ACHN (cell line): ENCODE measurements around the gene PDE6A.

Experiments
- DNase-seq: peaks from one replicate; pipeline ENCODE4 v3.0.0-alpha.2; 2015
- in situ Hi-C: cut with HindIII; loops from 2 replicates; pipeline ENCODE4 v1.10.0; 2017; ENCODE audit warnings: low sequenced_read_pairs, low pct_ligation_motif_present, low pct_unique_long_range_greater_than_20kb

Gene PDE6A

DNA sequence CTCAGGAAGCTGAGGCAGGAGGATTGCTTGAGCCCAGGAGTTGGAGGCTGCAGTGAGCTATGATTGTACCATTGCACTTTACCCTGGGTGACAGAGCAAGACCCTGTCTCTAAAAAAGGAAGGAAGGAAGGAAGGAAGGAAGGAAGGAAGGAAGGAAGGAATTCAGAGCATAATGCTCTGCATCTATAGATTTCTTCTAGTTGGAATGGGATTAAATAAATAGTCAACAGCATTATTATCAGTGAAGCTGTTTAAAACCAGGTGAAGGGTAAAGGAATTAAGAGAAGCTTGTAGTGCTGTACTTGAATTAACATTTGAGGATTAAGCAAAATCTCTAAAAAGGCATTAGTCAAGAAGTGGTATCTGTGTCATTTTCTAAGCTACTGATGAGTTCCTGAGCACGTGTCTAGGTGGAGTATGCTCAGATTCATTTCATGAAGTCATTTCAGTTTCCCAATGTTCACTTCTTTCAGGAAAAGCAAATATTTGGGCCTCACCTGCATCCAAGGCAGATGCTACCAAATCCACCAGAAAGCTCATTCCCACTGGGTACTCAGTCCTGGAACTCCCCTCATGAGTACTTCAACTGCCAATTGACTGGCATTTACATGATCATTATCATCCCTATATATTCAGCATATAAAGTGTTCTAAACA is 8.4 kb downstream of the PDE6A start:
- no peak for DNase-seq

DNA sequence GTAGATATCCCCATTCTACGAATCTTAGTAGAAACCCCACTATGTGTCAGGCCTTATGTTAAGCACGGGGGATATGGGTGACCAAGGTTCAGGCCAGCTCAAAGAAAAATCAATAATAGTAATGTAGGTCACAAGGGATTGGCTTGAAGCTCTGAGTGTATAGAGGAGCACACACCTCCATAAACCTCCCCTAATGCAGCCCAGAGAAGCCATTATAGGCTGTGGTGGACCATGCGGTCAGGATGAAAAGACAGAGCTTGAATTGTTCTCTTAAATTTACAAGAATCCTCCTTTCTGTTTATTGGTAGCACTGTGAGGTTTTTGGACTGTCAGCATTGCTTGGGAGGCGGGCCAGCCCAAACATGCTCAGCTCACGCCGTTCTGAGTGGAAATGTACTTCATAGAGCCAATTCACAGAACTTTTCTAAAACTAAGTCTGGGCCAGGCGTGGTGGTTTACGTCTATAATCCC is 9.1 kb downstream of the PDE6A start:
- in situ Hi-C loops, result no loop called here
- no peak for DNase-seq

More for the DNA sequence above, 8.4 kb downstream of the PDE6A start:
- in situ Hi-C loops, result no loop called here

DNA sequence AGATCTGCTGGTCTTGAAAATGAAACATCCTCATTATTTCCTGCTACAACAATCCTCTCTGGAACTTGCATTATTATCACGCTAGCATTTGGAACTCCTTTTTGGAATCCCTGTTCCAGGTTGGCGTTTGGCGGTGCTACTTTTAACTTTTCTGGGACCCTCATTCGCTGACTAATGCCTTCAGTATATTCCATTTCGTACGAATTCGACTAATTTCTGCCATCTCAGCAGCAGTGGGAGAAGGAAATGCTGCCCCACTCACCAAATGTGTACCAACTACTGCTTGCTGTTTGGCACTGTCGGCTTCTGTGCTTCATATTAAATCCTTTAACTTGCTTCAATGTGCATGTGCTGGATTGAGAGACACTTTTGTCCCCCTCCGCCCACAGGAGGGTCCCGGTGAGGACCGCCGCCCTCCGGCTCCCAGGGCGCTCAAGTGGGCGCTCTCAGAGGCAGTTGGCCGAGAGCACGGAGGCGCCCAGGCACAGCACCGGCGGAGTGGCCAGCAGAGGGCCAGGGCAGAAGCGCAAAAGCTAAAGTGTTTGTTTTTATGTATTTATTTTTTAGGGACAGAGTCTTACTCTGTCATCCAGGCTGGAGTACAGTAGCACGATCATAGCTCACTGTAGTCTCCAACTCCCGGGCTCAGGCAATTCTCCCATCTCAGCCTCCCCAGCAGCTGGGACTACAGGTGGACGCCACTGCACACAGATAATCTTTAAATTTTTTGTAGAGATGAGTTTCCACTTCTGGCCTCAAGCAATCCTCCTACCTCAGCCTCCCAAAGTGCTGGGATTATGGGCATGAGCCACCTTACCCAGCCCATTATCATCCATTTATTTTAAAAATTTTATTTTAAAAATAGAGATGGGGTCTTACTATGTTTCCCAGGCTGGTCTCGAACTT is 11.9 kb downstream of the PDE6A start:
- no peak for DNase-seq
- in situ Hi-C loops, result no loop called here

DNA sequence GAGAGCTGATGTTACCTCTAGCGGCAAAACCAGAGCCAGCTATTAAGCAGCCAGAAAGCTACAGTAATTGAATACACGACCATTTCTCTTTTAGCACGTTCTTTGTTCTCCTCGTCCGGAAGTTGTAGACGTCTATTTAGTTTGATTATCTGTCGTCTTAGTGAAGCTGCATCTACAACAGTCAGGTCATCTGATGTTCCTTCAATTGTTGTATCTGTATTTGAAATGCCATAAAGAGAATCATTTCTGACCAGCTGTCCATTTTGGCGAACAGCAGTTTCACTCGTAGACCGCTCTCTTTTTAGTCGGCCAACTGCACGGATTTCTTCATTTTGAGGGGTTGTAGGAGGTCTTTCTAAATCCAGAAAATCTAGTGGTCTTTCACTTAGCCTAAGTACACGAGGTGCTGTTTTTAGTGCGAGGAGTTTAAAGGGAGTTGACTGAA is 12.6 kb downstream of the PDE6A start:
- no peak for DNase-seq
- in situ Hi-C loops, result no loop called here

DNA sequence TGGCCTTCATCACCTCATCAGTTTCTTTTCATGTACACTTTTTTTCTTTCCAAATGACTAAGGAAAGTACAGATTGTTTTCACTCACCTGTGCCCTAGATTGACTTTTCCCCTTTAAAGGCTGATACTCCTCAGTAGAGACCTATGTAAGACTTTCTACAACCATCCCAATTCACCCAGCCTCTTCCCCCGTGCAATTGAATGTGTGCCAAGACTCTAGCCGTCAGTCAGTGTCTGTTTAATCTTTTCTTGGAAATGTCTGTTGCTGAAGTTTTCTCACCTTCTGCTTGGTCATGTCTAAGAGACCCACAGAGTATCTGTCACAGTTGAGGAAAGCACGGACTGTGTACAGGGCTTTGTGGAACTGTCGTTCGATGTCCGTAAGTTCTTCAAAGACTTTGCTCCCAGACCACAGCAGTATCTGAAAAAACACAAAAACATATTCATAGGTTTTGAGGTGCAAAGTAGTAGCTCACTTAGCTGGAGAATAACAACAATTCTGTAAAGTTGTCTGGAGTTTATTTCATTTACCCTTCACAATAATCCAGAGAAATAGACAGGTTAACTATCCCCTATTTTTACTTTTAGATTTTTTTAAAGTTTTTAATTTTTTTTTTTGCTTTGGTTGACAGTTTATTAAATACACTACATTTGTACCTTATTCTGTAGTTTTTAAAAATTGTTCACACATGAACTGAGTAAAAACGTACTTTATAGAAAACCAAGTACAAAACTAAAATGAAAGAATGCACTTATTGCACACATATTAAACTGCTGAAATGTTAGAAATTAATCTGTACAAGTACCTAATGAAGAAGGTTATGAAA is 13.6 kb downstream of the PDE6A start:
- no peak for DNase-seq
- in situ Hi-C loops, result no loop called here

DNA sequence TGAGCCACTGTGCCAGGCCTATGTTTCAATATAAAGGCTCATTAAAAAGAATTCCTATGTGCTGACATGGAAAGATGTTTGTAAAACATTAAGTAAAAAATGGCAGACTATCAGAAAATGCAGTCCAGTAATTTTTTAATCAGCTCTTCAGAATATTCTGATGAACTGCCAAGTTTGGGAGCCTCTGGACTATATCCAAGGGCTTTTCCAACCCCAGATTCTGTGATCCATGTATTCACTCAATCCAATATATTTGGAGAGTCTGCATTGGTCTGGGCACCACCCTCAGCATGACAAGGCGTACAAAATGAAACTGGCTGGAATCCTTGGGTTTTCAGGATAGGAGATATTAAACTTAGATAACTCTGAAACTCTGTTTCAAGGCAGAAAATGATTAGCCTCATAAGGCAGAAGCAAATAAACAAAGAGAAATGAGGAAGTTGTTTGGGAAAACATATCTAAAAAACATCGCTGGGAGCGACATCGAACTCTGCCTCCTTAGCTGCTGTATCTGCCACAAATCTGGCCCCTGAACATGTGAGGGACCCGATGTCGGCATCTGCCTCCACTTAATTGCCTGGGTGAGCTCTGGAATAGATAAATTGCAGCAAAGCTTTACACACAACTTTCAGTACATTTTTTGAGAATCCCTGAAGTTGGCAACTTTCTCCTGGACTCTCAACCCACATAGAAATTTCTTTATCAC is 14.4 kb downstream of the PDE6A start:
- in situ Hi-C loops, result no loop called here
- DNase-seq, result no peak

DNA sequence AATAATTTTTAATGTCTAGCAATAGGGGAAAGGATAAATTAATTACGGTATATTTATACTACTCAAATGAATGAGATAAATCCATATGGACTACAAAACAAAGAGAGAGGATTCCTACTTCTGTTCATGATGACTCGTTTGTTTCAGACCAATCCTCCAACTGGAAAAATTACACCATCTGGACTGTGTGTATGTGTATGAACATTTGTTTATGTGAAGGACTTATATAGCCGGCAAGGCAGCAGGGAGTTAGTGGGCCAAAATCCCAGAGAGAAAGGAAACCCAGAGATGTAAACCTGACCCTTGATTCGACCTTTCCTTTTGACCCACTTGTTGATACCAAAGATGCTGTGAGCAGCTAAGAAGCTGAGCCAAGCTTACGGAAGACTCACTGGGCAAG is 20.1 kb downstream of the PDE6A start:
- no peak for DNase-seq
- in situ Hi-C loops, result no loop called here

DNA sequence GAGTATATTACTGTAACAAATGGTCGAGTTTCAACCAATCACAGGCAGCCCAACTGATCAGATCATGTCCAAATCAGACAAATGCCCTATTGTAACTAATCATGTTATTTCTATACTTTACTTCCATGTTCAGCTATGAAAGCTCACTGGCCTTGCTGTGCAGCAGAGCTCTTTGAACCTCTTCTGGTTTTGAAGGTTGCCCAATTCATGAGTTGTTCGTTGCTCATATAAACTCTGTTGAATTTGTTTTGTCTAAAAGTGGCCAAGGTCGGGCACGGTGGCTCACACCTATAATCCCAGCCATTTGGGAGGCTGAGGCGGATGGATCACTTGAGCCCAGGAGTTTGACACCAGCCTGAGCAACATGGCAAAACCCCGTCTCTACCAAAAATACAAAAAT is 21.6 kb downstream of the PDE6A start:
- no peak for DNase-seq

DNA sequence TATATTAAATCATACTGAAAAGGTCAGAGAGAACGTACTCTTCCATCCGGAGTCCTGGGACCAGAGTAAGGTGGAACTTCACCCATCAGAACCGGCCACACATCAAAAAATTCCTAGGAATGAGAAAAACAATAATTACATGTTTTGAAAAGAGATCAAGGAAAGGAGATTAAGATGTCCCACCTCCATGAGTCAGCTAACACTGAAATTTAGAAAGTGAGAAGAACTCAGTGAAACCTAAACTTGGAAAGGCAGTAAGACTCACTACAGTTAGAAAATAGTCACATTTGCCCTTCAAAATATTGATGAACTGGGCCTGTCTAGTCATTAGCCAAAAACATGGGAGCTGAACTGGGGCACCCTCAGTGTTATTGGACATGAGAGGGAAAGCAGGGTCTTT is 23.0 kb downstream of the PDE6A start:
- in situ Hi-C loops, result no loop called here
- no peak for DNase-seq

More for the DNA sequence above, 21.6 kb downstream of the PDE6A start:
- in situ Hi-C loops, result no loop called here

DNA sequence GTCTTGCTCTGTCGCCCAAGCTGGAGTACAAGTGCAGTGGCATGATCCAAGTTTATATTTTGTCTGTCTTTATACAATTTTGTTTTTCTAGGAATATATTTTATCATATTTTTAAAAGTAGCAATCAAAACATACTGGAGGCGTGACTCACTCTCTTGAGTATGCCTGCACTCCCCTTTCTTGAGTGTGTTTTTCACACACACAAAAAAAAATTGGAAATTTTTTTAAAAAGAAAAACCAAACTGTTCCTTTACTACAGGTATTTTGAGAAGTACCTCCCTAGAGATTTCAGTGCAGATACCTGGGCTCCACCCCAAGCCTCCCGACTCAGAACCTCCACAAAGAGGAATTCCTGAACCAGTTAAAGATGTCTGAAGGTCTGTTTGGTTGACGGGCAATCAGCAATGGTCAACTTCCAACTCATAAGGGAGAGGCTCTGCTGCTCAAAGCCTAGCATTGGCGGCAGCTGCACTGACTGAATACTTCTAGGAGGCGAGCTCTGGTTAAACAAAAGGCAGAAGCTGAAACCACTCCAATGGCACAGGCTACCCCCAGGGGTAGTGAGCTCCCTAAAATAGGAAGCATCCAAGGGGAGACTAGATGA is 27.4 kb downstream of the PDE6A start:
- DNase-seq, result no peak

DNA sequence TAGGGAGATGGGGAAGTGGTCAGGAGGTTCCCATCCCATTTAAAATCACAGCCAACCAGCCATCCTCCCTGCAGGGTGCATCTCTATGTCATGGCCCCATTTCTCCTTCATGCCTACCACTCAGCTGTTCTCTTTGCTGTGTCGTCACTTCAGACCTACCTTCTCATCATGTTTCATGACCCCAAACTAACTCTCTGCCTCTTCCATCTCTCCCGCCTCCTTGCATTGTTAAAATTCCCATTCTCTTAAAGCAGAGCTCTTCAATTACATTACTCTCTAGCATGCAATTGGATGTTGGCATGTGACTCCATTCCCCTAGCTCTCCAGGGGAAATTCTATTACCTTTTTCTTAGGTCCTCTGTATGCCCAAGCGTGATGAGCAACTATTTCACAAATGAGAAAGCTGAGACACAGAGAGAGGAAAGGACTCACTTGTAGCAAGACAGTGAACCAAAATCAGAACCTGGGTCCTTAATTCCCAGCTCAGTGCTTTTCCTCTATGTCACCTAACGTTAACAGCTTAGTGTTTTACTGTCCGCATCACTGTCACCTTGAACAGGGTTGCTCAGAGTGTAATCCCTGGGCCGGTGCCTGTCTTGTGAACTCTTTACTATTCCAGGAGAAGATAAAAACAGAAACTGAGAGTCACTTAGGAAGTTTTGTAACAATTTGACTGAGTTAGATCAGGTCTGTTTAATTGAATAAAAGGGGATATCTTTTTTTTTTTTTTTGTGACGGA is 28.1 kb downstream of the PDE6A start:
- in situ Hi-C loops, result no loop called here
- no peak for DNase-seq

More for the DNA sequence above, 27.4 kb downstream of the PDE6A start:
- in situ Hi-C loops, result no loop called here

DNA sequence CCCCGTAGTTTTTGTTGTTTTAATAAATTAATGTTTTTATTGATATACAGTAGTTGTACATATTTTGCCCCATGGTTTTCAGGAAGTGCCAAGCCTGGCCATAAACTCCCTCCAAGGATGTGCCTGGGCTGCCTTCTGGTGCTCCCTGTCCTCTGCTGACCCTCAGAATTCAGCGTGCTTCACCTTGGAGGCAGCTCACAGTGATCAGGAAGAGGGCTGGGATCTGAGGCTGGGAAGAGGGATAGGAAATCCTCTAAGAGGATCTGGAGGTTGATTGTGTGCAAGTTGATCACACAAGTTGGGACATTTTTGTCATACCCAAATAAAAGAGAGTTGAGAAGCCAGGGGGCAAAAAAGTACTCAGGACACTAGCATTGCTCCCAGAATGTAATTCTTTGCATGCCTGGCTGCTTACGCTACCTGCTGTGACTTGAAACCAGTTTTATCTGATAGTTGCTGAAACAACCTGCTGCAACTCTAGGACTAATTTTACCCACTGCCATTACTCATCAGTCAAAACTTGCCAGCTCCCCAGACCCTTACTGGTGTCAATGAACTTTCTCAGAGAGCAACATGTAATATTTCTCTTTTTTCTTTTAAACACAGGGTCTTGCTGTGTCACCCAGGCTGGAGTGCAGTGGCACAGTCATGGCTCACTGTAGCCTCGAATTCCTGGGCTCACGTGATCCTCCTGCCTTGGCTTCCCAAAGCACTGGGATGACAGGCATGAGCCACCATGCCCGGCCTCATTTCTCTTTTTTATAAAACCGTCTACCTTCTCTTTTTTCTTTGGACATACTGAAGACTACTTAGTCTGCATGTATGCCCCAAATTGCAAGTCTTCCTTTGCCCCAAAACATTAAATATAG is 29.0 kb downstream of the PDE6A start:
- no peak for DNase-seq

DNA sequence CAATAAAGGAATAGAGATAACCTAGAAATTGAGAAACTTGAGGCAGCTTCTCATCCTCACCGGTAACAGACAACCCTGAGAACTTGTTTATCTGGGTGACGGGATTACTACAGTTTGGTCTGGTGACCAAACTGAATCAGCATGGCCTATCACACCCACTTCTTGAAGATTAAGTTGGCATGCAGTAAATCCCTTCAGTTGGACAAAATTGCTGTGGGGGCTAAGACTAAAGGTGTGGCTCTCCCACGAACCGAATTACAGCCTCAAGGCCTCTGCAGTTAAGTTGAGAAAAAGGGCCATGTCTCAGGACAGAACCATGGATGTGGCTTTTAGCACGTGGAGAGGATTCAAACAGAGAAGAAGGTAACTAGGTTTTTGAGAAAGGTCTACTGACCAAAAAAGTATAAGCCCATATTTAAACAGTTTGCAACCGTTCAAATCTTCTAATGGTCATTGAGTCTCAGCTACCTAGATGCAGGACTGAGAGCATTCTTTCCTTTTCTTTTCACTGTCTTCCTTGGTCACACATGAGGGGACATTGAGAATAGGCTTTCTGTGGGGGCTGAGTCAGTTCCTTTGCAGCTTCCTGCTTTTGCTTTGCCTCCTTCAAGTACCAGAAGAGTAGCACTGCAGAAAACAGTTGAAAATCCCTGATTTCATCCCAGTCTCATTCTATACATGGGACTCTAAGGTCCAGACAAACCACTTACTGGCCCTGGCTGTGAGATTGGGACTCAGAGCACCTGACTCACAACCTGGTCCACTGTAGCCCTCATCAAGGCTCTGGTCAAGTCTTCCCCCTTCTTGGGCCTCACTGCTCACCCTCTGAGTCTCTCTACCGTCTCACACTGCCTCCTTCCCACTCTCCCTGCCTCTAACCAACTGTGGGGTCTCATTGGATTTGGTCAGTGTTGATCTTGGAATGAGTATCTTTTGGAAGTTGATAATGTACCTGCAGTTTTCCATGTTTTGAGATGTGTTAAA is 30.9 kb downstream of the PDE6A start:
- DNase-seq, result peak; percentile 45
- in situ Hi-C loops, result no loop called here

More for the DNA sequence above, 29.0 kb downstream of the PDE6A start:
- in situ Hi-C loops, result no loop called here

DNA sequence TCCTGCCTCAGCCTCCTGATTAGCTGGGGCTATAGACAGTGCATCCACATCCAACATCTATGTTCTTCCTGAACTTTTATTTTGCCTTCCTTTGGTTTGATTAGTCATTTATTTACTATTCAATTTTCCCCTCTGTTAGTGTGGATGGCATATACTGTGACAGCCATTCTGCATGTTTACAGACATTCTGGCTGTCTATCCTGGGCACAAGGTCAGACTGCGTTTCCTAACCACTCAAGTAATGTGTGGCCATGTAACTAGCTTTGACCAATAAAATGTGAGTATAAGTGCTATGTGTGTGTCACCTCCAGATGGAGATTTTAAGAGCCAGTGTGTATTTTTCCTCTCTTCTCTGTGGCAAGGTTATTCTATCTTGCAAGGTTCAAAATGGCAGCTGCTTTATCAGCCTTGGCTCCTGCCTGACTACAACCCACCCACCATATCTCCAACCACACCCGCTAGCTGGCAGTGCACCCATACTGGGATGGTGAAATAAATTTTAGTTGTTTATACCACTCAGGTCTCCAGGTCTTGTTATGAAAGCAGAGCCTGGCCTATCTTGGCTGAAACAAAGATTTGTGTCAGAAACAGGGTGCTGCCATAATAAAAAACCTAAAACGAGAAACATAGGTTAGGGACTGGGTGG is 32.2 kb downstream of the PDE6A start:
- no peak for DNase-seq
- in situ Hi-C loops, result no loop called here

DNA sequence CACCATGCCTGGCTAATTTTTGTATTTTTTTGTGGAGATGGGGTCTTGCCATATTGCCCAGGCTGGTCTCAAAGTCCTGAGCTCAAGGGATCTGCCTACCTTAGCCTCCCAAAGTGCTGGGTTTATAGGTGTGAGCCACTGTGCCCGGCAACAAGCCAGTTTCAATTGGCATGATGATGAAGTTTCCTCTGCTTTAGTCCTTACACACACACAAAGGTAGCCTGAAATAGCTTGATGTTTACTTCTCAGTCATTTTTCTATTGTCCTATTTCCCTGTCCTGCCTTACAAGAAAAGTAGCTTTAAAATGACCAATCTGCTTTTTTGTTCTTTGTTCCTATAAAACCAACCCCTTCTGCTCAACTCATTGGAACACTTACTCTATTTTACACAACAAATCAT is 33.6 kb downstream of the PDE6A start:
- no peak for DNase-seq
- in situ Hi-C loops, result no loop called here
